Rectal smooth muscle tissue (tissue), 1 donor: ENCODE data around the gene SAT1.
A peak's percentile ranks its signal among the peaks of the same experiment; 100 is the strongest.
"Not testable (repeated sequence)": the region's sequence is repeated elsewhere in the genome, so short reads cannot be mapped to it uniquely, and the experiment has no call there.

Source experiments
- H3K27ac ChIP-seq: one replicate; pipeline ENCODE4 v1.7.0; 2013; ENCODE audit warnings: low read depth, low read length, inconsistent platforms
- H3K27me3 ChIP-seq: one replicate; pipeline ENCODE4 v1.7.0; 2013; ENCODE audit warnings: low read length; ENCODE audit not compliant: control insufficient read depth, insufficient read depth
- H3K36me3 ChIP-seq: one replicate; pipeline ENCODE4 v1.7.0; 2013; ENCODE audit warnings: low read length; ENCODE audit not compliant: control insufficient read depth, insufficient read depth
- H3K4me1 ChIP-seq: one replicate; pipeline ENCODE4 v1.7.0; 2013; ENCODE audit warnings: low read length; ENCODE audit not compliant: control insufficient read depth, insufficient read depth
- H3K4me3 ChIP-seq: one replicate; pipeline ENCODE4 v1.7.0; 2013; ENCODE audit warnings: low read length
- H3K9ac ChIP-seq: one replicate; pipeline ENCODE4 v1.7.0; 2013; ENCODE audit warnings: low read length

Gene SAT1

GRCh38 chrX:23782863-23783588 is at the start of gene SAT1:
Gene SAT1 (plus strand): TSS chrX:23783173. CDS start chrX:23783352, 179 bp downstream.
- H3K27me3 ChIP-seq = no peaks in the 10 kb centered on the region
- peak within 1 kb of the TSS; percentile 97 for H3K27ac ChIP-seq
- H3K4me3 ChIP-seq = peak within 1 kb of the TSS; percentile 96
- no peaks in the 10 kb centered on the region for H3K4me1 ChIP-seq
- H3K9ac ChIP-seq = peak within 1 kb of the TSS; percentile 99
- peaks cover 3% of the 10 kb centered on the region for H3K36me3 ChIP-seq

DNA sequence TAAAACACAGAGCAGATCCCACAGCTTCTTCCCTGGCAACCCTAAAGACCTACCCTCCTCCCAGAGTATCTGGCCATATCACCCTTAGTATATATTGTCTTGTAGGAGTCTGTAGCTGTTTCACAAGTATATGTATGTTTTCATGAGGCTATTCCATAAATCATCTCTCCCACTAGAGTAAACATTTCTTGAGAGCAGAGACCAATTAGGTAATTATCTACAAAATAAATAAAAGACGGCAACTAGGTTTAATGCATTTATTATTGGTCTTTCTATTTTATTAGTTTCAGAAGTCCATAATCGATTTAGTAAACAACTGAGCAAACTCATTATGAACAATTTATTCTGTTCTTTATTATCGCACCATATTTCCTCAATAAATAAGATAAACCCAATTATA is 46.9 kb upstream of the SAT1 start:
- Histone ChIP-seq H3K27ac (no peak overlapping the region), H3K4me1 (no peaks in the 10 kb centered on the region), H3K27me3 (no peaks in the 10 kb centered on the region), H3K36me3 (no peaks in the 10 kb centered on the region), H3K4me3 (no peak overlapping the region), H3K9ac (no peak overlapping the region)

DNA sequence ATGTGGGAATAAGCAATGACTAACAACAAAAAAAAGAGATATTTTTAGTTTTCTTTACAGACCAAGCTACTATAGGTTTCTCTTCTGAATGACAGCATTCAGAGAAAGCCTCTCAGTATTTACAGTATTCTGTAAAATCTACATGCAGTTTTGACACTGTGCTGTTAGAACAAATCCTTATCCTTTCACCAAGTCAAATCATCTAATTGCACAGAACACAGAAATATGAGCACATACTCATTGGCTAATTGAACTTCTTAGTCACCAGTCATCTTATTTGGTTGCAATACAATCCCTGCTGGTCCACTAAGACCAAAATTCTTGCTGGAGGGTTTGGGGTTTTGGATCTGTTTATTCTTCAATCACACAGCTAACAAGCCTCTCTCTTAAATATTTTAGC is 45.6 kb upstream of the SAT1 start:
- no peaks in the 10 kb centered on the region for H3K4me1 ChIP-seq
- no peak overlapping the region for H3K9ac ChIP-seq
- no peaks in the 10 kb centered on the region for H3K27me3 ChIP-seq
- H3K4me3 ChIP-seq = no peak overlapping the region
- no peak overlapping the region for H3K27ac ChIP-seq
- no peaks in the 10 kb centered on the region for H3K36me3 ChIP-seq

GRCh38 chrX:23742174-23742696 is 40.7 kb upstream of the SAT1 start:
- no peaks in the 10 kb centered on the region for H3K36me3 ChIP-seq

GRCh38 chrX:23742697-23743622 is 40.0 kb upstream of the SAT1 start, which contains the start of gene ACOT9:
Gene ACOT9 (minus strand): TSS chrX:23743276. CDS start chrX:23743144, 132 bp downstream.
- H3K4me1 ChIP-seq = no peaks in the 10 kb centered on the region
- H3K27me3 ChIP-seq = no peaks in the 10 kb centered on the region
- H3K9ac ChIP-seq = peak within 1 kb of the TSS; percentile 16

More at GRCh38 chrX:23742174-23742696, 40.7 kb upstream of the SAT1 start:
- H3K4me1 ChIP-seq = no peaks in the 10 kb centered on the region
- peak overlapping the region; percentile 55 for H3K4me3 ChIP-seq
- peak overlapping the region; percentile 95 for H3K27ac ChIP-seq
- peak overlapping the region; percentile 16 for H3K9ac ChIP-seq
- H3K27me3 ChIP-seq = no peaks in the 10 kb centered on the region

GRCh38 chrX:23743623-23743971 is 39.4 kb upstream of the SAT1 start:
- not testable (repeated sequence) for H3K9ac ChIP-seq, H3K4me3 ChIP-seq, H3K36me3 ChIP-seq, H3K4me1 ChIP-seq, H3K27me3 ChIP-seq
- H3K27ac ChIP-seq = peak overlapping the region; percentile 60

More at GRCh38 chrX:23742697-23743622, 40.0 kb upstream of the SAT1 start, which contains the start of gene ACOT9:
- Histone ChIP-seq H3K4me3 (peak within 1 kb of the TSS; percentile 55), H3K36me3 (no peaks in the 10 kb centered on the region), H3K27ac (peak within 1 kb of the TSS; percentile 95)

DNA sequence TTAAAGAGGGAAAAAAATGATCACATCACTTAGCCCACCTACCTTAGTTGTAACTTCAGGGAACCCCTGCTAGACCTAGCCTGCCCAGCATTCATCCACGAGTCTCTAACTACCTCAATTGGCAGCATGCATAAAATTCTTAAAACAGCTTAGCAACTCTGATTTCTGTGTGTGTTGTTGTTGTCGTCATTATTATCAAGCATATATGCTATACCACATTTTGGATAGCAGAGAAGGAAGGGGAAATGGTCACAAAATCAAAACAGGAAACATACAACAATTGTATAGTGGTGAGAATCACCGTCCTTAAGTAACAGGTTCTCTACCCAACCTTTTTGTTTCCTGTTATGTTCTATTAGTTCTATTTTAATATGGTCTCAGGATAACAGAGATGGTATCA is 37.2 kb upstream of the SAT1 start:
- H3K36me3 ChIP-seq = no peaks in the 10 kb centered on the region
- H3K4me1 ChIP-seq = no peaks in the 10 kb centered on the region
- H3K9ac ChIP-seq = no peak overlapping the region
- H3K27me3 ChIP-seq = no peaks in the 10 kb centered on the region
- H3K4me3 ChIP-seq = no peak overlapping the region
- no peak overlapping the region for H3K27ac ChIP-seq

- Histone ChIP-seq H3K4me1 (no peaks in the 10 kb centered on the region), H3K4me3 (no peak overlapping the region), H3K36me3 (no peaks in the 10 kb centered on the region), H3K27ac (no peak overlapping the region), H3K9ac (no peak overlapping the region), H3K27me3 (no peaks in the 10 kb centered on the region)
Measured at GRCh38 chrX:23749129-23749528, 33.8 kb upstream of the SAT1 start.

DNA sequence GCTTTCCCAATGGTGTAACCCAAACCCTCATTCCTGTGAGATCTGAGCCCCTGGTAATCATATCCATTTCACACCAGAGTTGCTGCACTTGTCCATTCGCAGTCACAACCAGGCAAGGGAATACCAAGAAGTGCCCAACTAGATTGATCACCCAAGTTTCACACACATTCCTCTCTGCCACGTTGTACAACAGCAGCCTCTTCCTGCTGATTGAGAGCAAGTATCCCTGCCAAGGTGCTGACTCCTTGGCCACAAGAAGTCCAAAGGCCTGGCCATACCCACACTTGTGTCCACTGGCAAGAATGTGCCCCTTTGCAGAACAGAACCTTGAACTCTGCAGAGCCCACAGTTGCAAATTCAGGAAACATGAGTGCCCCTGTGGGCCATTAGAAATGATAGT is 33.4 kb upstream of the SAT1 start:
- no peaks in the 10 kb centered on the region for H3K4me1 ChIP-seq
- H3K36me3 ChIP-seq = no peaks in the 10 kb centered on the region
- no peaks in the 10 kb centered on the region for H3K27me3 ChIP-seq
- H3K27ac ChIP-seq = no peak overlapping the region
- no peak overlapping the region for H3K9ac ChIP-seq
- no peak overlapping the region for H3K4me3 ChIP-seq

GRCh38 chrX:23752740-23753415 is 30.1 kb upstream of the SAT1 start:
- Histone ChIP-seq H3K9ac (no peak overlapping the region), H3K4me3 (no peak overlapping the region), H3K36me3 (no peaks in the 10 kb centered on the region), H3K27ac (peak overlapping the region; percentile 22), H3K27me3 (no peaks in the 10 kb centered on the region), H3K4me1 (no peaks in the 10 kb centered on the region)

GRCh38 chrX:23754664-23755063 is 28.3 kb upstream of the SAT1 start:
- no peak overlapping the region for H3K4me3 ChIP-seq
- H3K27me3 ChIP-seq = no peaks in the 10 kb centered on the region
- no peak overlapping the region for H3K27ac ChIP-seq
- no peaks in the 10 kb centered on the region for H3K36me3 ChIP-seq
- H3K9ac ChIP-seq = no peak overlapping the region
- H3K4me1 ChIP-seq = no peaks in the 10 kb centered on the region

DNA sequence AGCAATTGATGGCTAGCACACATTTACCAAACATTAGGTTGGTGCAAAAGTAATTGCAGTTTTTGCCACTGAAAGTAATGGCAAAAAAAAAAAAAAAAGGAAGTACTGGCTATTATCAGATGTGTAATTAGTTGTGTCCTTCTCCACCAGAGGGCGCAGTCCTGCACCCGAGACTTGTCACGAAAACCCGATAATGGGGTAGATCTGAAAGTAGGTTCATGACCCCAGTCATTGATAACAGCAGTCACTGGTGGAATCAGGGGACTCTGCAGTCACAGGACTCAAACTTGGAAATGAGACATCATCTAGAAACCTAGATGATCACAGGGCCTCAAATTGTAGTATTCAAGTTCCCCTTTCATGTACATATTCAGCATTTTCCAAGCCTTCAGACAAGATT is 26.8 kb upstream of the SAT1 start:
- H3K27me3 ChIP-seq = no peaks in the 10 kb centered on the region
- H3K27ac ChIP-seq = no peak overlapping the region
- no peak overlapping the region for H3K9ac ChIP-seq
- H3K4me3 ChIP-seq = no peak overlapping the region
- no peaks in the 10 kb centered on the region for H3K36me3 ChIP-seq
- H3K4me1 ChIP-seq = no peaks in the 10 kb centered on the region
